HG03565 (cell line): ENCODE results near the gene PECR.
"Not testable (repeated sequence)": the region's sequence is repeated elsewhere in the genome, so short reads cannot be mapped to it uniquely, and the experiment has no call there.

ENCODE experiments used
- ATAC-seq: cut with Tn5 transposase; IDR thresholded peaks from one replicate; pipeline ENCODE4 v1.9.1; 2021; ENCODE audit warnings: mild to moderate bottlenecking, moderate library complexity; ENCODE audit not compliant: unreplicated experiment

The PECR gene

GRCh38 chr2:216107320-216107719, 25.7 kb upstream of the PECR start:
- ATAC-seq = no peak

DNA sequence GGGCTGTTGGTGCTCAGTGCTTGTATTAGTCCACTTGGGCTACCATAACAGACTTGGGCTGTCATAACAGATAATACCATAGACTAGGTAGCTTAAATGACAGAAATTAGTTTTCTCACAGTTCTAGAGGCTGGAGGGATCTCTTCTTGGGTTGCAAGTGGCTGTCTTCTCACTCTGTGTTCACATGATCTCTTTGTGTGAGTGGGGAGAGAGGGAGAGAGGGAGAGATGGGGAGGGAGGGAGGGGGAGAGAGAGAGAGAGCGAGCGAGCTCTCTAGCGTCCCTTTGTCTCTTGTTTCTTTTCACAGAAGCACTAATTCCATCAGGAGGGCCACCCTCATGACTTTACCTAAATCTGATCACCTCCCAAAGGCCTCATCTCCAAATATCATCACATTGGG, 23.1 kb upstream of the PECR start:
- no peak for ATAC-seq

DNA sequence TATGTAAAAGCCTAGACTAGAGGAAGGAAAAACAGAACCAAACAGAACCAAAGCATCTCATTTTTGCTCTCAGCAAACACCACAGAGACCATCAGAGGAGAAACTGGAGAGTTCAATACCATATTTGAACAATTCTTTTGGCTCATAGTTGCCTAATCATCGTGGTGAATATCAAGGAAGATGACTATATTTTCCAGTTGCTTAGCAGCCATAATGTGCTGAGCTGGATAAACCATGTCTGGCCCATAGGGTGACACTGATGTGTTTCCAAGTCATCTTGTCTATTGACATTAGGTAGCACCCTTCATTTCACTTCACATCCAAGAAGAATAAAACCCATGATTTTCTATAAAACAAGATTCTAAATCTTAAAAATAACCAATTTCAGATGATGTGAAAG, 21.6 kb upstream of the PECR start:
- ATAC-seq = no peak

GRCh38 chr2:216101109-216101508, 19.5 kb upstream of the PECR start:
- no peak for ATAC-seq

- no peak for ATAC-seq
These were observed 17.1 kb upstream of the PECR start for GRCh38 chr2:216098421-216099334.

GRCh38 chr2:216094701-216095100, 13.1 kb upstream of the PECR start:
- ATAC-seq = no peak

DNA sequence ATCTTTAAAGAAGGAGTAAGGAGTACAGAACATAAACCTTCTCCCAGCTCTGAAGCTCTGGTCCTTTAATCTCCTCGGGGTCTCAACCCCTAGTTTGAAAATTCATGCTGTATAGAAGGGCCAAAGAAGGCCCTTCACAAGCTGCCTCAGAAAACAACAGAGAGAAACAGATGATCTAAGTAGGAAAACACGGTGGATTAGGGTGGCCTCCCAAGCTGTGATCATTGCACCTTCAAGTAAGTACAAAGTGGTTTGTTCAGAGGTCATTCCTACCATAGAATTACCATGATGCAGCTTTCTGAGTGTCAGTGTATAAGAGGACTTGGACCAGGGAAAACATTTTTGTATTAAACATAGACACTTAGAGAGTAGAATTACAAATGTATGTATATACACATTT, 11.0 kb upstream of the PECR start:
- no peak for ATAC-seq

GRCh38 chr2:216090369-216090786, 8.8 kb upstream of the PECR start:
- ATAC-seq = peak; percentile 74

DNA sequence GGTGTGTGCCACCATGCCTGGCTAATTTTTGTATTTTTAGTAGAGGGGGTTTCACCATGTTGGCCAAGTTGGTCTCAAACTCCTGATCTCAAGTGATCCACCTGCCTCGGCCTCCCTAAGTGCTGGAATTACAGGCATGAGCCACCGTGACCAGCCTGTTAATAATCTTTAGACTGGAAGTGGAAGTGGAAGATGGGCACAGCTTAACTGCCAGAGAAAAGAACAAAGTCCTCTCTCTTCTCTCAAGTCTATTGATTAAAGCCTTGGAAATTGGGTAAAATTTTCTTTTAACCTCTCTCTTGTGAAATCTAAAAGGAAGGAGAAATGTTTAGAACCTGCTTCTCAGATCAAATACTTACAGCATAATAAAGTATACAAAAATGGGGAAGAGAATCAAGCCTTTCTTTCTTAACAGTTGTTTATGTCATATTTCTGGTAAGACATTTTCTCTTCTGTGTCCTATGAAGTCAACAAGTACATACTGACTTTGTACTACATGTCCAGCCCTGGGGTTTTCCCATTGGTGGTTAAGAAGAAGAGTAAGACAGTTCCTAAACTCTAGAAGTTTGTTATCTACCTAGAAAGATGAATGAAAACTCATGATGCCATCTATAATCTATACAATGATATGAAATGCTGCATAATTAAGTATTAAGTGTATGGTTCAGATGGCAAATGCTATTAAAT, 4.7 kb upstream of the PECR start:
- no peak for ATAC-seq

DNA sequence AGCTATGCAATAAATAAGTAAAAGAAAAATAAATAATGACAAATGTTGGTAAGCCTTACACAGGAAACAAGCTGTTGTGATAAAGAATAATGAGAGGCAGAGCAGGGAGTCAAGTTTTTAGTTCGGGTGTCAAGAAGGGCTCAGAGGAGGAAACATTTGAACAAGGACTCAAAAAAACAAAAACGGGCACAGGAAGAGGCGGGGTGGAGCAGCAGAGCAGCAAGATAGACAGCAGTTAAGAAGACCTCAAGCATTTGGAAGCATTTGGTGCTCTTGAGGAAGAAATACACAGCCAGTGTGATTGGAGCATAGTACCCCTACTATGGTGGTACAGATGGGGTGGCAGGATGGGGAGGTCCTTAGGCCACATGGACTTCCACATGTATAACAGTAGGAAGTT, 2.9 kb upstream of the PECR start:
- no peak for ATAC-seq

GRCh38 chr2:216083464-216084281, 2.1 kb upstream of the PECR start:
- ATAC-seq = no peak

DNA sequence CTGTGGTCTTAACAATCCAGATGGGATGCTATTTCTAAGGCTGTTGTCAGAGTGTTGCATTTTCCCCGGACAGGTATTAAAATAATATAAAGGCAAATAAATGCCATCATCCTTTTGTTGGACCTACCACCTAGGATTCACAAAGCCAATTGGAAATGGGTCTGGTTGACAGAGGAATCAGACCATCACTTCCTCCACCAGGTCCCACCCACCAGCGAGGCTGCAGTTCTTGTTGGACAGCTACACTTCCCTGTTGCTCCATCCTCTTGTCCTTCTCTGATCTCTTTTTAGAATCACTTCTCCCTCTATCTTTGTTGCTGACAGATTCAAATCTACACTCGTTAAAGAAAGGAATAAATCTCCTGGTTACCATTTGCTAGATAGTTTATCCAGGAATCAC, 1.2 kb upstream of the PECR start:
- ATAC-seq = no peak

GRCh38 chr2:216082117-216082711, 605 bp upstream of the PECR start:
- ATAC-seq = no peak

DNA sequence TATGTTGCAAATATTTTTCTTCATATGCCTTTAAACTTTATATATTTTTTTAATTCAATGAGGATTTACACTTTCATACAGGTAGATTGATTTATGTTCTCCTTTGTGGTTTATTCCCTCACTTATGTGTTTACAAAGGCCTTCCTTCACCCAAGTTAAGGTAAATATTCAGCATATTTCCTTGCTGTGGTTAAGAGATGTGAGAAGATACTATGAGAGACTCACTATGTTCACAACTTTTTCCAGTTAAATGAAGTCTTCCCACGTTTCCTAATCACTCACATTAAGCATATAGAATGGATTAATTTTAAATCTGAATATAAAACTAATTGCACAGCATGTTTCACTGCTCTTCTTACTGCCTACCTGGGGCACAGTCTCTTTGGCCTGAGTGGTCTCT, 597 bp downstream of the PECR start:
- ATAC-seq = no peak

GRCh38 chr2:216080048-216080447, 1.6 kb downstream of the PECR start:
- ATAC-seq = not testable (repeated sequence)

DNA sequence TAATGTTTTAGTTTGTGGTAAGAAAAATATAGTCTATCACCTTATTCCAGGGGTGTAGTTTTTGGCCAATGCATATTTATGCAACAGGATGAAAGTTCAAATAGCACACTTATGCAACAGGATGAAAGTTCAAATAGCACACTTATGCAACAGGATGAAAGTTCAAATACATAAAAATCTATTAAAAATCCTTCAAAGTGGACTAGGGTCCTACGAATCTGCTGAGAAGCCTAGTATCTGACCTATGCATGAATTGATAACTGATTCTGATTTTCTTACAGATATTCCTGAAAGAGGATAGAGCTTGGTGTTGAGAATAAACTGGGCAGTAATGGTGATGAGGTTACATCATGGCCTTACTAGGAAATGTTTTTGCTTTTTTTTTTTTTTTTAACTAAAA, 2.8 kb downstream of the PECR start:
- ATAC-seq = no peak

- no peak for ATAC-seq
These were observed 5.8 kb downstream of the PECR start for GRCh38 chr2:216075510-216076485.

DNA sequence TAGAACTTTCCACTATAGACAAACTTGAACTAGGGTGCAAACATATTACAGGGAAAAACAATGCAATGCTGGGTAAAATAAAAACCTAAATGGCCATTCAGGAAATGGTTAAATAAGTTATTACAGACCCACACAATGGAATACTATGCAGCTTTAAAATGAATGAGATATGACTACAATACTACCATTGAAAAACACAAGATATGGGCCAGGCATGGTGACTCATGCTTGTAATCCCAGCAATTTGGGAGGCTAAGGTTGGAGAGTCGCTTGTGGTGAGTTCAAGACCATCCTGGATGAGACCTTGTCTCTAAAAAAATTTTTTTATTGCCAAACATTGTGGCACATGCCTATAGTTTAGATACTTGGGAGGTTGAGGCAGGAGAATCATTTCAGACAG, 6.8 kb downstream of the PECR start:
- no peak for ATAC-seq

GRCh38 chr2:216074380-216074779, 7.2 kb downstream of the PECR start:
- ATAC-seq = no peak

DNA sequence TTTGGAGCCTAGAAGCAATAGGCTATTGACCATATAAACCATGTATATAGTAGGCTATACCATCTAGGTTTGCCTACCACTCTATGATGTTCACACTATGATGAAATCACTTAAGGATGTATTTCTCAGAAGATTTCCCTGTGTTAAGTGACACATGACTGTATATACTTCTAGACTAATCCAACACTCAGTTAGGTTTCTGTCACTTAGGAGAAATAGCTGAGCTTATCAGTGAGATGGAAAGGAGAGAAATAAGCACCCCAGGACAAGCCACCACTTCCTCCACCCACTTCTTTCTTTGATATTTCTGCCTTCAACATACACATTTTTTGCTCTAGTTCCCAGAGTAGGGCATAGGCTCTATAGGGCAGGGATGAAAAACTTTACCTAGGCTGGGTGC, 7.8 kb downstream of the PECR start:
- ATAC-seq = no peak
